ENCODE measurements around the gene ADRB1. TPM values are rescaled to one million over a fixed set of nuclear protein-coding genes. Genes with fewer than 3 reads are reported as not detected.

The ADRB1 gene
- total RNA-seq, 1 donor from 2014 or later, result 35.0 TPM

- peaks cover 12% of the 10 kb centered on the region for H3K4me1 ChIP-seq
- H3K27ac ChIP-seq (replicated peaks), result no peak overlapping the region
- H3K4me3 ChIP-seq, result no peak overlapping the region
- no peaks in the 10 kb centered on the region for H3K36me3 ChIP-seq
- intact Hi-C loops (cut with micrococcal nuclease), result no loop called here
- no peak for TF ChIP-seq CTCF (IDR thresholded peaks at IDR 0.05; ENCODE audit: borderline replicate concordance)
- H3K27me3 ChIP-seq (ENCODE audit: low read depth), result no peaks in the 10 kb centered on the region
- H3K9me3 ChIP-seq (replicated peaks), result no peaks in the 10 kb centered on the region
- DNase-seq, result no peak
Observed at GRCh38 chr10:114073395-114074186, 29.9 kb downstream of the ADRB1 start.

- Histone ChIP-seq H3K4me3 (no peak overlapping the region), H3K27me3 (ENCODE audit: low read depth) (no peaks in the 10 kb centered on the region)
- intact Hi-C loops (cut with micrococcal nuclease), result no loop called here
Observed at GRCh38 chr10:114075093-114075492, 31.4 kb downstream of the ADRB1 start.

GRCh38 chr10:114077347-114077746, 33.7 kb downstream of the ADRB1 start:
- peak overlapping the region; percentile 42 for H3K27ac ChIP-seq (replicated peaks)
- no peaks in the 10 kb centered on the region for H3K9me3 ChIP-seq (replicated peaks)
- no peak for TF ChIP-seq CTCF (IDR thresholded peaks at IDR 0.05; ENCODE audit: borderline replicate concordance)
- H3K27me3 ChIP-seq (ENCODE audit: low read depth), result no peaks in the 10 kb centered on the region
- H3K4me1 ChIP-seq, result peaks cover 8% of the 10 kb centered on the region
- no peaks in the 10 kb centered on the region for H3K36me3 ChIP-seq
- intact Hi-C loops (cut with micrococcal nuclease), result no loop called here
- no peak overlapping the region for H3K4me3 ChIP-seq
- DNase-seq, result no peak

More at GRCh38 chr10:114075093-114075492, 31.4 kb downstream of the ADRB1 start:
- DNase-seq, result no peak
- peaks cover 8% of the 10 kb centered on the region for H3K4me1 ChIP-seq
- no peaks in the 10 kb centered on the region for H3K36me3 ChIP-seq
- no peak for TF ChIP-seq CTCF (IDR thresholded peaks at IDR 0.05; ENCODE audit: borderline replicate concordance)
- H3K27ac ChIP-seq (replicated peaks), result no peak overlapping the region
- no peaks in the 10 kb centered on the region for H3K9me3 ChIP-seq (replicated peaks)

- no peak for DNase-seq
- intact Hi-C loops (cut with micrococcal nuclease), result no loop called here
- Histone ChIP-seq H3K27me3 (ENCODE audit: low read depth) (no peaks in the 10 kb centered on the region), H3K27ac (replicated peaks) (peak overlapping the region; percentile 42), H3K9me3 (replicated peaks) (no peaks in the 10 kb centered on the region), H3K36me3 (no peaks in the 10 kb centered on the region), H3K4me1 (peaks cover 8% of the 10 kb centered on the region), H3K4me3 (no peak overlapping the region)
- peak; percentile 15 for TF ChIP-seq CTCF (IDR thresholded peaks at IDR 0.05; ENCODE audit: borderline replicate concordance)
Observed at GRCh38 chr10:114077815-114078219, 34.2 kb downstream of the ADRB1 start.

GRCh38 chr10:114078346-114078745, 34.7 kb downstream of the ADRB1 start:
- peak overlapping the region; percentile 42 for H3K27ac ChIP-seq (replicated peaks)
- no peak for DNase-seq
- H3K4me3 ChIP-seq, result no peak overlapping the region
- intact Hi-C loops (cut with micrococcal nuclease), result no loop called here
- H3K4me1 ChIP-seq, result peaks cover 8% of the 10 kb centered on the region
- H3K36me3 ChIP-seq, result no peaks in the 10 kb centered on the region
- H3K27me3 ChIP-seq (ENCODE audit: low read depth), result no peaks in the 10 kb centered on the region
- no peaks in the 10 kb centered on the region for H3K9me3 ChIP-seq (replicated peaks)
- TF ChIP-seq CTCF (IDR thresholded peaks at IDR 0.05; ENCODE audit: borderline replicate concordance), result no peak
